ENCODE results near the gene PLEKHG4. TPM values are rescaled to one million over a fixed set of nuclear protein-coding genes. Genes with fewer than 3 reads are reported as not detected.

Gene PLEKHG4
- total RNA-seq, 1 experiment from 2014 or later = 38.5 TPM

DNA sequence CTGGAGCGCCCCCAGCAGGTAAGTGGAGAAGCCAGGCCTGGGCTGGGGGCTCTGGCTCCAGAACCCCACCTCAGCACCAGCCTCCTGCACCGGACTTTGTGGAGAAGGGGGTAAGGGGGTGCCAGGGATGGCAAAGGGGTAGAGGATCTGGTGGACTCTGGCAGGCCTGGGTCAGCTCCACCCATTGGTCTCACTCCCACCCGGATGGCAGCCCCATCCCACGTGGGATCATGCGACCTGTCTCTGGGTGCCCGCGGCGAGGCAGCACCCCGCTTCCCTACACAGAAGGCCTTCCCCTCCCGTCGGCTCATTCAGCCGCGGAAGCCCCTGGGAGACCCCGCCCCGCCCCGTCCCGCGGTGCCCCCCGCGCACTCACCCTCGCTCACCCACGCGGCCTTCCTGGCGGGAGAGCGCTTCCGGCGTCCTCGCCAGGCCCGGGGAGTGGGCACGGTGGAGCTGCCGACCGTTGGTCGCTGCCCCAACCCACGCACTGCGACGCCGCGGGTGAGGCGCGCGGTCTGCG lies 498 bp upstream of the PLEKHG4 start:
- no peak for DNase-seq (ENCODE audit: low read depth, low spot score)
- peak overlapping the region; percentile 88 for H3K9ac ChIP-seq (ENCODE audit: low read length)
- intact Hi-C loops (cut with micrococcal nuclease) = loop anchor here (5.0 kb wide), 1 partner anchor 58 kb away; no protein-coding TSS in a partner anchor

More for the DNA sequence above, 498 bp upstream of the PLEKHG4 start:
- H3K27me3 ChIP-seq (ENCODE audit: insufficient read depth, low read length) = no peaks in the 10 kb centered on the region
- H4K20me1 ChIP-seq (ENCODE audit: insufficient read depth) = no peaks in the 10 kb centered on the region
- H3K4me1 ChIP-seq (ENCODE audit: control insufficient read depth in 1 of 2, insufficient read depth in 2 of 2, low read length in 2 of 2) = peaks cover 28 to 39% of the 10 kb centered on the region in 2 experiments
- POLR2A ChIA-PET = interaction anchor here (0.6 to 2.7 kb wide), 2 partner anchors 10 to 108 kb away, joined by 8 read pairs; no protein-coding TSS in a partner anchor
- peak overlapping the region; percentile 96 for H3K4me2 ChIP-seq (ENCODE audit: low read length)
- RAD21 ChIA-PET (ENCODE audit: low non-redundant PET in 1 of 2, low total read pairs in 2 of 2, uncharacterized antibody in 2 of 2, unreplicated experiment in 2 of 2) = interaction anchor here (1.3 to 1.5 kb wide), 2 partner anchors 18 to 32 kb away, joined by 3 to 4 read pairs; no protein-coding TSS in a partner anchor
- TF ChIP-seq CTCF (IDR thresholded peaks at IDR 0.05 in 2 of 3, conservative IDR thresholded peaks at IDR 0.05 in 1 of 3; ENCODE audit: borderline replicate concordance in 1 of 3, insufficient read depth in 1 of 3, low read depth in 2 of 3, low read length in 2 of 3) (peak in 2 of 3 experiments; percentile 66 to 76; a peak in 4 of 6 replicates), YY1 (IDR thresholded peaks at IDR 0.05; ENCODE audit: extremely low read depth, insufficient replicate concordance, low read depth, low read length) (no peak), EZH2 (IDR thresholded peaks at IDR 0.05) (no peak)
- H2AFZ ChIP-seq (ENCODE audit: low read depth, low read length, poor library complexity, severe bottlenecking) = no peak overlapping the region
- H3K27ac ChIP-seq (ENCODE audit: low read depth, low read length) = peak overlapping the region; percentile 91
- H3K79me2 ChIP-seq (ENCODE audit: insufficient read depth, low read length) = peaks cover 31% of the 10 kb centered on the region
- ATAC-seq = peak; percentile 51
- no peaks in the 10 kb centered on the region for H3K9me2 ChIP-seq (ENCODE audit: insufficient read depth)
- no peaks in the 10 kb centered on the region for H3K9me3 ChIP-seq (ENCODE audit: control insufficient read depth in 1 of 2, insufficient read depth in 1 of 2, low read depth in 1 of 2, low read length in 2 of 2)
- BruUV-seq (replicated peaks) = no TSS peak
- H3K4me3 ChIP-seq (replicated peaks in 1 of 2; ENCODE audit: low read depth in 1 of 2, low read length in 2 of 2) = peak overlapping the region; percentile 86 to 87
- CTCF ChIA-PET = interaction anchor here (0.8 to 3.2 kb wide), 7 partner anchors 9 to 261 kb away, joined by 3 to 22 read pairs (median 3); partner anchors contain the start of gene FHOD1
- H3K36me3 ChIP-seq (ENCODE audit: control insufficient read depth in 1 of 2, insufficient read depth in 2 of 2, low read length in 2 of 2) = peaks cover 6 to 19% of the 10 kb centered on the region in 2 experiments; a peak in 2 of 4 replicates

Measured in HCT116 (cell line).